Stimulated activated CD4-positive, alpha-beta T cell treated with anti-CD3 and anti-CD28 coated beads, Interleukin-4, amount 100 ng/mL, for 1 hour (primary cell): ENCODE results near the gene GNG2.

Source experiments
- DNase-seq: peaks from one replicate; pipeline ENCODE4 v3.0.0-alpha.2; 2020

GNG2 gene

DNA sequence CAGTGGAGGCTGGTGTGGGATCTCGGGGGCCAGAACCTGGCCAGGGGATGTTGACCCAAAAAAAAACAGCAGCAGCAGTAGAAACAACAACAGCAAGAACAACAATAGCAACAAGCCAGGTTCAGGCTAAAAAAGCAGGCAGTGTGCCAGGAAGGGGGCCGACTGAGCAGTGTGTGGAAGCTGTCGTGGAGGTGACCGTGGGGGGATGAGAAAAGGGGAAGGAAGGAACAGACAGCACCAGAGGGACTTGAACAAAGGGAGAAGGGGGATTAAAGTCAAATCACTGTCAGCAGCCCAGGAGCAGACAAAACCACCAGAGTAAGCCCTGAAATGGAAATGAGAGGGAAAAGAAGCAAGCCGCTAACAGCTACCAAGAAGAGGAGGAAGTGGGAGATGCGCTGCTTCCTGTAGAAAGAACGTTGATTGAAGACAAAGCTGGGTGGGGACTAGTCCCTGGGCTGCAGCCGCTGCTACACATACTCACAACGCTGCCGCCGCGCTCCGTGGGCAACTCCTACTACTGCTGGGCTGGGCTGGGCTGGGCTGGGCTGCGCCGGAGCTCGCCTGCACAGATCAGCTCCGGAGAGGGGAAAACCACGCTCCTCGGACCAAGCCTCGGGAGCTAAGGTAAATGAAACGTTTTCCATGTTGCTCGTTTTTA is at the start of gene GNG2:
GNG2 (plus strand) TSS at position 449 of the 661 bp plus-strand sequence. CDS start 90,067 bp downstream, outside the sequence.
- DNase-seq, result peak; percentile 72

DNA sequence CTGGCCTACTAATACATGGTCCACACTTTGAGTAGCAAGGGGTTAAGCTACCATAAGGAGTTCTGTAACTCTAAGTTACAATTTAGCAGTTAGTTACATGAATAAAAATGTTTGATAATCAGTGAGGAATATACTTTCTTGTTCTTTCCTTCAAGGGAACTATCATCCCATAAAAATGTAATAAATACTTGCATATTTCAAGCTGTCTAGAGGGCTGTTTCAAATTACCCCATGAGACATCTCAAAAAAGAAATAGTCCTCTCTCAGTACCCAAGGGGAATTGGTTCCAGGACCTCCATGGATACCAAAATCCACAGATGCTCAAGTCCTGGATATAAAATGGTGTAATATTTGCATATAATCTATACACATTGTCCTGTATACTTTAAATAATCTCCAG is 48.7 kb upstream of the GNG2 start:
- no peak for DNase-seq

DNA sequence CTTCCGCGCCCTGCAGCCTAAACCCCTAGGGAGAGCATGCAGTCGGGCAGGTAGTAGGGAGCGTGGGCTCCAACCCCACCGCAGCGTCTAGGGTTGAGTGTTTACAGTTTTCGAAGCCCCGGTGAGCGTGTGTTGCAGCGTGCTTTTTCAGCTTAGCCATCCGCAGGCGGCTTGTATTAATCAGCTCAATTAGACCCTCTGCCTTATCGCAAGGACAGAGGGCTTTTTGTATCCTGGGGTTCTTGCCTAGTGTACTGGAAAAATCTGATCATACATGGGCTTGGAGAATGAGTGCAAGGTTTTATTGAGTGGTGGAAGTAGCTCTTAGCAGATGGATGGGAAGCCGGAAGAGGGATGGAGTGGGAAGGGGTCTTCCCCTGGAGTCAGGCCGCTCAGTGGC is 44.4 kb upstream of the GNG2 start:
- DNase-seq, result no peak

DNA sequence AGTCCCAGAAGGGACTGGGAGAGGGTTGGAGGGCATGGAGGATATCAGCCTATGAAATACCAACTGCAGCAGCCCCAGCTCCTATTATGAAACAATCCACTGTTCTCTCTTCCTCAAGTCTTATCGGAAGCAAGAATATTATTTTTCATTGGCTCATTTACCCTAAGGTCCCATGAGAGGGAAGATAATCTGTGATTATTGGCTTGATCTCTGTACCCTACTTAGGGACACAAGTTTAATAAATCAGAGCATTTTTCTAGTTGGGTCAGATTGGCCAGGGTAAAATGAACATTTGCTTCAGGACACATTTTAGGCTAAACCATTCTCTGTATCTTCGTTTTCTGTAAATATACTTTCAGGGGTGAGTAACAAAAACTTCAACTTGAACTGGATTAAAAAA is 43.1 kb upstream of the GNG2 start:
- DNase-seq, result no peak

DNA sequence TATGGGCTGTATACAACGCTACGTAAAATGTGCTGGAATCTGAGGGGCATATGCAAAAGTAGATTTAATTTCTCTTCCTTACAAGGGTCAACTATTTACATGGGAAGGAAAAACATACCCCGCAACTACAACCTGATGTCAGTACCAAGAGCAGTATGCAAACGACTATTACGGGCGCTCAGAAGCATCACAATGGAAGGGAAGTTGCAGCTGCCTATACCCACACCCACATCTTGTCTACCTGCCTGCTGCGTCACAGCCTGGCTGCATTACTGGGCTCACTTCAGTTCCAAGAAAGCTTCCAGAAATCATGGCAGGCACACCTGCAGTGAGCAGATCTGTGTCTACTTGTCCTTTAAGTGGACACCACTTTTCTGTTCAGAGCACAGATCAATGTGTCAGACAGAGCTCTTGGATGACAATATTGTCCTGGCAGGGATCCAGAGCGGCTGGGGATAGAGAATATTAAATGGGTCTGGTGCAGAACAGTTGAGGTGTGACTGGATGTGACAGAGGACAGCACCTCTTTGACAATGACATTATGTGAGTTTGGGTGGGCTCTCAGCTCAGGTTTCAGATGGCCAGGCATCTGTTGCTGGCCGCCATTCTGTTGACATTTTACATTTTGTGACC is 41.5 kb upstream of the GNG2 start:
- DNase-seq, result no peak

DNA sequence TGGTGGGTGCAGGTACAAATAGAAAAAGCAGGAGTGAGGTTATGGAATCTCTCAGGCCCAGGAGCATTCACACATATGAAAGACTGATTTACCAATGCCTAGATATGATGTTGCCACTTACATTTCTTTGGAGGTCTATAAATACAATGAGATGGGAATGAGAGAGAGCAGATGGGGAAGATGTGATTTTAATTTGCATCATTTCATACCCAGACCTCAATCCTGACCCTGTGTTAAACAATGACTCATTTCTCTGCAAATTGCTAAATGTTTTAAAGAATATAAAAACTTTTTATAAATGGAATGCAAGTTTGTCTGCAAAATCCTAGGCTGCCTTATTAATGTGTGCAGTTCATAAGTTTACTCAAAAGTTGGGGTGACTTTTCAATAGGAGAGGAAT is 38.6 kb upstream of the GNG2 start:
- no peak for DNase-seq

DNA sequence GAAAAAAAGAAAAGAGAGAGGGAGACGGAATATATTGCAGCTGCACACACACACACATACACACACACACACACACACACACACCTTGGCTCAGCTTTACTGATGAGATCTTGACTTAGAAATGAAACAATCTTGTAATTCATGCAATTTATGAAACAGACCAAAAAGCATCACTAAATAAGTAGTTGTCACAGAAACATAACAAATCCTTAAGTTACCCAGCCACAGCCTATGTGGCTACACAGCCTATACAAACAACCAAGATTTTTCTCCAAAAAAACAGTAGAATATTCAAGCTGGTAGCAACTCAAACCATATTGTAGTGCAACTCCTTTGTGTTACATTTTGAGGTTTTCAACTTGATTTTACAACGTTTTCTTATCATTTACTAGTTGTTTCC is 37.9 kb upstream of the GNG2 start:
- DNase-seq, result no peak

DNA sequence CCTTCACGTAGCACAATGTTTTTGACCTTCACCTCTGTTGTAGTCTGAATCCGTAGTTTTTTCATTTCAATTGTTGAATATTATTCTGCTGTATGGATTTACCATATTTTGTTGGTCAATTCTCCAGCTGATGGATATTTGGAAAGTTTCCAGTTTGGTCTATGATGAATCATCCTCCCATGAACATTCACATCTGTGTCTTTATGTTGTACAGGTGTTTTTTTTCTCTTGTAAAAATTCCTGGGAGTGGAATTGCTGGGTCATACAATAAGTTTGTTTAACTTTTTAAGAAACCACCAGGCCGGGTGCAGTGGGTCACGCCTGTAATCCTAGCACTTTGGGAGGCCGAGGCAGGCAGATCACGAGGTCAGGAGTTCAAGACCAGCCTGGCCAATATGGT is 36.7 kb upstream of the GNG2 start:
- no peak for DNase-seq

DNA sequence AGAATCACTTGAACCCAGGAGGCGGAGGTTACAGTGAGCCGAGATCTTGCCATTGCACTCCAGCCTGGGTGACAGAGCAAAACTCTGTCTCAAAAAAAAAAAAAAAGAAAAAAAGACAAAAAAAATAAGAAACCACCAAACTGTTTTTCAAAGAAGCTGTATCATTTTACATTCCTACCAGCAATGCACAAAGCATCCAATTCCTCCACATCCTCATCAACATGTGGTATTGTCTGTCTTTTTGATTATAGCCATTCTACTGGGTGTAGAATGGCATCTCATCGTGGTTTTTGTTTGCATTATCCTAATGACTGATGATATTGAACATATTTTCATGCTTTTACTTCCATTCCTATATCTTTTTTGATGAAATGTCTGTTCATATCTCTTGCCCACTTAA is 36.2 kb upstream of the GNG2 start:
- DNase-seq, result no peak

DNA sequence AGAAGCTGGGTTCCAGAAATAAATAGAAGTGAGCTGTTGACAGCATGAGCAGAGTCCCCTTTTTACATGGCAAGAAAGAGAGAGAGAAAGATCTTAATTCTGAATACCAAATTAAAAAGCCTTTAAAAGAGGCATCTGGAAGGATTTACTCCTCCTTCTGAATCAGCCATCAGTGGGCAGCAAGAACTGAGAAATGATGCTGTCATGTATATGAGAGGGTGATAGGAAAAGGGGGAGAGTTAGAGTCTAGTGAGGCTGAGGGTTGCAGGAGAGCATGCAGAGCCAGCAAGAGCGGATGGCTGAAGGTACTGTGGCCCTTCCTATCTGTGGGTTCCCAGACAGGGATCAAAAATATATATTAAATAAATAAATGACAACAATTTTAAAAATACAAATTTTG is 34.5 kb upstream of the GNG2 start:
- DNase-seq, result no peak

DNA sequence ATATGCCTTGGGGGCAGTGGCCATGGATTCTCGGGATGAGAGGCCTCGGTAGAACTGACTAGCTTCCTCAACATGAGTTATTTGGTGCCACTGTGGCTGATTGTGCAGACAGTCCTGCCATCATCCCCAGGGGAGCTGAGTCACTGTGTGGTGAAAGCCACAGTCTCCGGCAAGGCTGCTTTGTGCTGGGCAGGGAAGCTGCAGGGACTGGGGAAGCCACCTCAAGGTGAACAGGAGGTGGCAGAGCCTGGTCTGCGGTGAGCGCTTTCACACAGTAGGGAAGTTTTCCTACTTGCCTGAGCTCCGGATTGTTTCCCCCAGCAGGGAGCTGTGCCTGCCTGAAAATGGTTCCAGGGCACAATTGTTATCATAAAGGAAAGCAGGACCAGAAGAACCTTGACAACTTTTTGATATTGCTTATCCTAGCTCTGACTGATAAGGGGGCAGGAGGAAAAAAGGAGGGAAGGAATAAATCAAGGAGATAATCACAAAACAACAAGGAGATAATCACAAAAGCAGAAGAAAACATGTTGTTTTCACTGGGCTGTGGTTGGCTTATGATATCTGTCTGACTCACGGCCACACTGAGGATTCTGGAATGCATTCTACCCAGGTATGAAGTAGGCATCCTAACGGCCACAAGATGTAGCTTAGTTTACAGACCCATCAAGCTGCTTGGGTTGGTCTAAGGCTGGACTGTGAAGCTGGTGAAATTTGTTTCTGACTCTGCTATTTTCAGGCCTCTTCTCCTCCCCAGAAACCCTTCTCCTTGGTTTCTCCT is 32.2 kb upstream of the GNG2 start:
- DNase-seq, result peak; percentile 56

DNA sequence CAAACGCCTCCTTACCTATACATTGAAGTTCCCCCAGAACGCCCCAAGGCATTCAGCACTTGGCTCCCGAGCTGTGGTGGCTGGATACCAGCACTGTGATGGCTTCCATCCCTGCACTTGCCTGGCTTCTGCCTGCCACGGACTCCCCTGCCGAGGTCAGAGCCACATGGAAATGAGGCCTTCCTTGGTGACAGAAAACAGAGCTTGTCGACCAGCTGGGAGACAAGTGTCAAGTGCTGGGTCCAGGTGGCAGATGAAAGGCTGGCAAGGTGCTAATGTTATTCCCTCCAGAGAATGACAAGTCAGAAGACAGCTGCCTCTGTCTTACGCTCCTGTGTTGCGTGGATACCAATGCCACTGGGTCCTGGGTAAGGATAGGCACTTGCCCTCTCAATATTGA is 26.2 kb upstream of the GNG2 start:
- DNase-seq, result no peak

DNA sequence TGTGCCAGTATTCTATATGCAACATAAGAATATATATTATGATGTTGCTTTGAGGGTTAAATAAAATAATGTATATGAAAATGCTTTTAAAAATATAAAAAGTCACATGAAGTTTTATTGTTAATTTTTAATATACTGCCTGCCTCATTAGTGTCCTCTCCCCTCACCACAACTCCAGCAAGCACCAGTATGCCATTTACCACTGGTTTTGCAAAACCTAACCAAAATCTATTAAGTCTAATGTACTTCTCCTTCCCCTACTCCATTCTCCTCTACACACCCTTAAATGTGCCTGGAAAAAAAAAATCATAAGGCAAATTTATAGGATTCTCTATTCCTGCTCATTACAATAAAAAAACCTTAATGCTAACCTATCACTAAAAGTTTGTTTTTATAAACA is 24.0 kb upstream of the GNG2 start:
- DNase-seq, result no peak

DNA sequence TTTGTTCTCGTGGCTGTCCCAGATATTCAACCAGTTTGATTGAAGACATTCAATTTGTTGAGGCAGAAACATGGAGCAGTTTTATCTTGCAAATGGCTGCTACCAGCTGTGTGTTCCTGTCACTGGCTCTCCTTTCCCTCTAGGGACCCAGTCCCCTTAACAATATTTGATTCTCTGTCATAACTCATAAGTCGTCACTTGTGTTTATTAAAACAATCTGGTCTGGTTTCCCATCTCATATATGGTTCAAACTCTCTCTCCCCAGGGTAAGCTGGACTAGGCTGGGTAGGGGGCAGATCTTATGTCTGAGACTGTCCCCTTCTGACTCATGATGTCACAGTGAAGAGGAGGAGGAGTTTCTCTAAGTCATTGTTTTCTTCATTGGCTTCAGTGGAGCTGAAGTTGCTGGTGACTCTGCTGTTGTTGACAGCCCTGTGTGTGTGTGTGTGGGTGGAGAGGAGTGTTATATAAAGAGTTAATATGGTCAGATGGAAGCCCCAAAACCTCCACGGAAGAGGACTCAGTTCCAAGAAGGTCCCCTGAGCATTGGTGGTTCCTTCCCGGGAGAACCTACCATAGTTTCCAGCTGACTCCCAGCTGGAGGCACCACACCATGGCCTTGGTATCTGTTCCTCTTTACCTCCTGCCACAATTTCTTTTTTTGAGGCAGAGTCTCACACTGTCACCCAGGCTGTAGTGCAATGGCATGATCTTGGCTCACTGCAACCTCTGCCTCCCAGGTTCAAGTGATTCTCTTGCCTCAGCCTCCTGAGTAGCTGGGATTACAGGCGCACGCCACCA is 16.1 kb upstream of the GNG2 start:
- DNase-seq, result no peak

DNA sequence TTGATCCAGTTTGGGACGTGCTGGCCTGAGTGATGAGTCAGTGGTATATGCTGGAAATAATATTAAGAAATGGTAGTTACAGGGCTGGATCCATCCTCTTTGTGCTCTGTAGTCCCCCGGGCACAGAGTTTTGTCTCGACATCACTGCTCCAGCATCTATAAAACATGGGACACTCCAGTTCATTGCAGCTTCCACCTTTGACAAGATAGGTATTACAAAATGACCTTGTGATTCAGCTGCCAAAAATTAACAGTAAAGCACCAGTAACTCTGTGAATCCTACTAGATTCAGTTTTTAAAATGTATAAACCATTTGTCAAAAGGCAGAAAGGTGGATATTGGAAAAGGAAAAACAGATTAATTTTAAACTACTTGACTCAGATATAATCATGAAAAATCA is 14.6 kb upstream of the GNG2 start:
- DNase-seq, result no peak

DNA sequence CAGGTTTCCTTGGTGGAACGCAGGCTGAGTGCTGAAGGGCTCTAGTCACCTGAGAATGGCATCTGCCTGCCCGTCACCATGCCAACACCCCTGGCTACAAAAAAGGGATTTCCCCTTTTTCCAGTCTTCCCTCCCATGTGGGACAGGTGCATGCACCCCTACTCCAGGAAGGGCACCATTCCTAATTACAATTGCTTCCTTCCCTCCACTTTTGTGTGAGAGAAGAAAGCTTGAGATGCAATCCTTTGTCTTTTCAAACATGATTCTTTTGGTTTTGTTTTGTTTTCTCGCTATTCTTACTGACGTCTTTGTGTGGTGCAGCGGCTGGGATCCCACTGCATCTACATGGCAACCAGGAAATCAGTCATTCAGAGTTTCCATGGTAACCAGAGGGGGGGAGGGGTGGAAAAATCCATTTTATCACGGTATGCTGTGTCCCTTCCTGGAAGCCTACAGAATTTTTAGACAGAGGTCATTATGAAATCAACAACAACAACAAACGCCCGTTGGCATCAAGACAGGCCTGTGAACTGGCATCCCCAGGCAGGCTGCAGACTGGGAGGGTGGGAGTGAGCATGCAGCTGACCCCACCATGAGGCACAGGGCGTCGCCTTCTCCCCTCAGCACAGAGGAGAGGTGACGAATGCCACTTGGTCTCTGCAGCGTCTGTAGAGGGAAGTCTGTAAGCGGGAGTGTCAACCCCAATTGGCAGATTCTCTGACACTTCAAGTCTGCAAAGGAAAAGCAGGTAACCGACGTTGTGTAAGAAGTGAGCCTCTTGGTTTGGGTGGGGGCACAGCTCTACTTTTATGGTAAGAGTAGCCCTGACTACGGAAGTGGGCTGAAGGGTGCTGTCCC is 13.6 kb upstream of the GNG2 start:
- peak; percentile 60 for DNase-seq

DNA sequence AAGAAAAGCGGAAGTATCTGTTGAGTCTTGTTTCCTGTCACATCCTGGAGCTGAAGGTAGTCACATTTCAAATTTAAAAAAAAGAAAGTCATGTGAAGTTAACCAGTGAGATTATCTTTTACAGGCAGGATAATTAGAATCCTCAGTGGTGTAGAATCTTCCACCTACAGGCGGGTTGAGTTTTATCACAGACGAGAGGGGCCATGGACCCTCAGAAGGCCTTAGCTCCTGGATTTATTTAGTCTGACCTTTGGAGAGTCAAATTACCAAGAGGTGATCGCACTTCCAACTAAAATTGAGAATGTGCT is 13.0 kb upstream of the GNG2 start:
- DNase-seq, result no peak

DNA sequence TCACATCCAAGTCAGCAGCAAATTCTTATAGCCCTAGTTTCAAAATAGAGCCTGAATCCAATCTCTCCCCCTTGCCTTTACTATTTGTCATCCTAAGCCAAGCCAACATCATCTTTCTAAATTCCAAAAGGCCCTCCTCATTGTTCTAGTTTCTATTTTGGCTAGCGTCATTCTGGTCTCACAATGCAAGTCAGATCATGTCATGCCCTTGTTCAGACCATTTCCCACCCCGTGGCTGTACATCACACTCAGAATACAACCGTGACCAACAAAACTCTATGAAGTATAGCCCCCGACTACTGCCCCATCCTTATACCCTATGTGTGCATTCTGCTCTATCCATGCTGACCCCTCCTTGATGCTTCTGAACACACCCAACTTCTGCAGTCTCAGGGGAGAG is 12.3 kb upstream of the GNG2 start:
- DNase-seq, result no peak

DNA sequence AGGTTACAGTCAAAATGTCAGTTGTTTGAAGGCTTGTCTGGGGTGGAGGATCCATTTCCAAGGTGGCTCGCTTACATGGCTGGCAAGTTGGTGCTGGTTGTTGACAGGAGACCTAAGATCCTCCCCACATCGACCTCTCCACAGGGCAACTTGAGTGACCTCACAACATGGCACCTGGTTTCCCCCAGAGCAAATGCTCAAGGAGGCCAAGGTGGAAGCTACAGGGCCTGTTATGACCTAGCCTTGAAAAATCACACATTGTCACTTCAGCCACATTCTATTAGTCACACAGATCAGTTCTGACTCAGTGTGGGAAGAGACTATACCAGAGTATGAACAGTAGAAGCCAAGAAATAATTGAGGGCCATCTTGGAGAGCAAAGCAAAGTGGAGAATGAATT is 11.3 kb upstream of the GNG2 start:
- DNase-seq, result peak; percentile 19

DNA sequence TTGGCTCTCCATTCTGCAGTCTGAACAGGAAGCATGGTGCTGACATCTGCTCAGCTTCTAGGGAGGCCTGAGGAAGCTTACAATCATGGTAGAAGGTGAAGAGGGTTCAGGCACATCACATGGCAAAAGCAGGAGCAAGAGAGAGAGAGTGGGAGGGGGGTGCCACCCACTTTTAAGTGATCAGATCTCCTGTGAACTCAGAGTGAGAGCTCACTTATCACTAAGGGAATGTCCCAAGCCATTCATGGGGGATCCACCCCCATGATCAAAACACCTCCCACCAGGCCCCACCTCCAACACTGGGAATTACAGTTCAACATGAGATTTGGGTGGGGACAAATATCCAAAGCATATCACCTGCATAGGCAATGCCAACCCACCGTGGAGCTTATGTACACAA is 9.8 kb upstream of the GNG2 start:
- DNase-seq, result no peak

DNA sequence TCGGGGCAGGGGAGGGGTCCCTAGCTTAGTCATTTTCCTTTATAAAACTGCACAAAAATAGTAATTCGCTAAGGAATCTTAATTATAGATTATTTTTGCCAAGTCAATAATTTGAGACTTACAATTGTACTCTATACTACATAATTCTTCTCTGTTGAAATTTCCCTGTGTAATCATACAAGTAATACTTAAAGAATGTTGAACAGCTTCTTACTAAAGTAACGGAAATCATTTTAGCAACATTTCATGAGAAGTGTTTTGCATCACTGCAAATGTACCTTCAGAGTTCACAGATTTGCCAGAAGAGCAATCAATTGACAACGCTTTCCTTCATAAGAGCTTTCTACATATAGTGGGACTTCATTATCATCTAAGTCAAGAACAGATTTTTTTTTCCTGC is 7.9 kb upstream of the GNG2 start:
- DNase-seq, result no peak

DNA sequence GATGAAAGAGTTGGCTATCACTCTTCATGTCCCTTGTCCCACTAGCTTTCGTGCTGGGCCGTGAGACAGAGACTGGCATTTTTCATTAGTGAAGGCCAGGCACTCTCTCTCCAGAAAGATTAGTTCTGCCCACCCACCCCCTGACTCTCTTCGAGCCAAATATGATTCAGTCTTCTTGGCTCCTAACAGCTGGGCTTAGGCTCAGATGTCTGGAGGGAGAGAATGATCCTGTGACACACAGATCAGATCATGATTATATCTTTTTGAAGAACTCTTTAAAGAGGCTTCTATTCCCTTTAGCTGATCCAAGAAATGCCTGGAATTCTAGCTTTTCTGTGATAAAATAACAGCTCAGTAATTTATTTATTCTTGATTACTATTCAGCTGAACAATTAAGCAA is 5.2 kb upstream of the GNG2 start:
- no peak for DNase-seq

DNA sequence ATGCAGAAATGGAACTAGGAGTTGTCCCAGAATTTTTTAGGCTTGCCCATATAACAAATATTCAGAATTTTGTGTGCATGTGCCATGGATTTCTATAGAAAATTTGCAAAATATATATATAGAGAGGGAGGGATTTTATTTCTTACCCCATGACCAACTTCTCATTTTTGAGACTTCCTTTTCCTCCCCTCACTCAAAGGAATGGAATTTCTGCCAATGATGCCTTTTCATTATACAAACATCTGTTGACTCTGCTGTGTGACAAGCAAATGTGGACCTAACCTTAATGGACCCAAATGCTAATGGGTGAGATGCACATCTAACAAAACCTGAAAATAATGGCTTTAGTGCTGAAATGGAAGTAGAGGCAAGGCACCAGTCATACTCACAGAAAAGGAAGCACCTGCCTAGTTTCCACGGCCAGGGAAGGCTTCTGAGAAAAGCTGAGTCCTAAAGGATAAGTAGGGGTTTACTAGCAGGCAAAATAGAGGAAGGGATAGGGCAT is 3.6 kb upstream of the GNG2 start:
- DNase-seq, result no peak
